ENCODE measurements around the gene HIBCH. TPM values are rescaled to one million over a fixed set of nuclear protein-coding genes. Genes with fewer than 3 reads are reported as not detected.

The HIBCH gene
- total and polyA plus RNA-seq, 2 of the 13 experiments (the other 11 are each of a cell fraction or from before 2014, with no cell fraction given) = 18.8 to 49.5 TPM

GRCh38 chr2:190343536-190344275 is 24.1 kb upstream of the HIBCH start, which contains the start of gene INPP1 (continued):
- TF ChIP-seq, protein P1, sequence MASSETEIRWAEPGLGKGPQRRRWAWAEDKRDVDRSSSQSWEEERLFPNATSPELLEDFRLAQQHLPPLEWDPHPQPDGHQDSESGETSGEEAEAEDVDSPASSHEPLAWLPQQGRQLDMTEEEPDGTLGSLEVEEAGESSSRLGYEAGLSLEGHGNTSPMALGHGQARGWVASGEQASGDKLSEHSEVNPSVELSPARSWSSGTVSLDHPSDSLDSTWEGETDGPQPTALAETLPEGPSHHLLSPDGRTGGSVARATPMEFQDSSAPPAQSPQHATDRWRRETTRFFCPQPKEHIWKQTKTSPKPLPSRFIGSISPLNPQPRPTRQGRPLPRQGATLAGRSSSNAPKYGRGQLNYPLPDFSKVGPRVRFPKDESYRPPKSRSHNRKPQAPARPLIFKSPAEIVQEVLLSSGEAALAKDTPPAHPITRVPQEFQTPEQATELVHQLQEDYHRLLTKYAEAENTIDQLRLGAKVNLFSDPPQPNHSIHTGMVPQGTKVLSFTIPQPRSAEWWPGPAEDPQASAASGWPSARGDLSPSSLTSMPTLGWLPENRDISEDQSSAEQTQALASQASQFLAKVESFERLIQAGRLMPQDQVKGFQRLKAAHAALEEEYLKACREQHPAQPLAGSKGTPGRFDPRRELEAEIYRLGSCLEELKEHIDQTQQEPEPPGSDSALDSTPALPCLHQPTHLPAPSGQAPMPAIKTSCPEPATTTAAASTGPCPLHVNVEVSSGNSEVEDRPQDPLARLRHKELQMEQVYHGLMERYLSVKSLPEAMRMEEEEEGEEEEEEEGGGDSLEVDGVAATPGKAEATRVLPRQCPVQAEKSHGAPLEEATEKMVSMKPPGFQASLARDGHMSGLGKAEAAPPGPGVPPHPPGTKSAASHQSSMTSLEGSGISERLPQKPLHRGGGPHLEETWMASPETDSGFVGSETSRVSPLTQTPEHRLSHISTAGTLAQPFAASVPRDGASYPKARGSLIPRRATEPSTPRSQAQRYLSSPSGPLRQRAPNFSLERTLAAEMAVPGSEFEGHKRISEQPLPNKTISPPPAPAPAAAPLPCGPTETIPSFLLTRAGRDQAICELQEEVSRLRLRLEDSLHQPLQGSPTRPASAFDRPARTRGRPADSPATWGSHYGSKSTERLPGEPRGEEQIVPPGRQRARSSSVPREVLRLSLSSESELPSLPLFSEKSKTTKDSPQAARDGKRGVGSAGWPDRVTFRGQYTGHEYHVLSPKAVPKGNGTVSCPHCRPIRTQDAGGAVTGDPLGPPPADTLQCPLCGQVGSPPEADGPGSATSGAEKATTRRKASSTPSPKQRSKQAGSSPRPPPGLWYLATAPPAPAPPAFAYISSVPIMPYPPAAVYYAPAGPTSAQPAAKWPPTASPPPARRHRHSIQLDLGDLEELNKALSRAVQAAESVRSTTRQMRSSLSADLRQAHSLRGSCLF (CRISPR knock-in tag; IDR thresholded peaks at IDR 0.05; ENCODE audit: borderline replicate concordance) = no peak
- TF ChIP-seq ZBTB10 (CRISPR knock-in tag; IDR thresholded peaks at IDR 0.05; ENCODE audit: borderline replicate concordance) (no peak; the same call in 1 of the 2 replicates), ZNF224 (CRISPR knock-in tag; IDR thresholded peaks at IDR 0.05) (0 out of 2 replicates have a peak, but pooled peaks have one; percentile 33), ZNF644 (CRISPR knock-in tag; IDR thresholded peaks at IDR 0.05; ENCODE audit: low read depth) (no peak), KDM3A (CRISPR knock-in tag; IDR thresholded peaks at IDR 0.05; ENCODE audit: low read depth) (0 out of 2 replicates have a peak, but pooled peaks have one; percentile 45), ZNF75D (CRISPR knock-in tag; IDR thresholded peaks at IDR 0.05; ENCODE audit: borderline replicate concordance) (peak; percentile 69; the same call in 1 of the 2 replicates), TEAD3 (CRISPR knock-in tag; optimal IDR thresholded peaks at IDR 0.05; ENCODE audit: borderline replicate concordance) (peak; percentile 15), ZNF282 (IDR thresholded peaks at IDR 0.05; ENCODE audit: partially characterized antibody) (no peak), KDM4B (CRISPR knock-in tag; IDR thresholded peaks at IDR 0.05) (no peak), POGZ (CRISPR knock-in tag; IDR thresholded peaks at IDR 0.05) (no peak), PRDM4 (CRISPR knock-in tag; IDR thresholded peaks at IDR 0.05; ENCODE audit: borderline replicate concordance) (no peak), CREM (IDR thresholded peaks at IDR 0.05) (no peak), CREM (CRISPR knock-in tag; IDR thresholded peaks at IDR 0.05) (no peak), ZNF225 (CRISPR knock-in tag; IDR thresholded peaks at IDR 0.05) (peak; percentile 96), ZNF367 (CRISPR knock-in tag; IDR thresholded peaks at IDR 0.05; ENCODE audit: borderline replicate concordance) (no peak)
- TF ChIP-seq, protein P2, sequence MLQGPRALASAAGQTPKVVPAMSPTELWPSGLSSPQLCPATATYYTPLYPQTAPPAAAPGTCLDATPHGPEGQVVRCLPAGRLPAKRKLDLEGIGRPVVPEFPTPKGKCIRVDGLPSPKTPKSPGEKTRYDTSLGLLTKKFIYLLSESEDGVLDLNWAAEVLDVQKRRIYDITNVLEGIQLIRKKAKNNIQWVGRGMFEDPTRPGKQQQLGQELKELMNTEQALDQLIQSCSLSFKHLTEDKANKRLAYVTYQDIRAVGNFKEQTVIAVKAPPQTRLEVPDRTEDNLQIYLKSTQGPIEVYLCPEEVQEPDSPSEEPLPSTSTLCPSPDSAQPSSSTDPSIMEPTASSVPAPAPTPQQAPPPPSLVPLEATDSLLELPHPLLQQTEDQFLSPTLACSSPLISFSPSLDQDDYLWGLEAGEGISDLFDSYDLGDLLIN (CRISPR knock-in tag; IDR thresholded peaks at IDR 0.05; ENCODE audit: borderline replicate concordance) = no peak
